AG09309 (cell line): ENCODE results near the gene ADGRL1.
A peak's percentile ranks its signal among the peaks of the same experiment; 100 is the strongest.
"Not testable (repeated sequence)": the region's sequence is repeated elsewhere in the genome, so short reads cannot be mapped to it uniquely, and the experiment has no call there.

Source experiments
- DNase-seq: peaks from one replicate; pipeline ENCODE4 v3.0.0-alpha.2; 2010; ENCODE audit warnings: low read depth
- H3K4me3 ChIP-seq: 2 replicates; pipeline ENCODE4 v1.5.1; 2011; ENCODE audit warnings: mild to moderate bottlenecking, low read depth, low read length, moderate library complexity; ENCODE audit not compliant: control insufficient read depth
- CTCF ChIP-seq: IDR thresholded peaks from 2 replicates; pipeline ENCODE4 v1.5.1; 2011; ENCODE audit warnings: mild to moderate bottlenecking, low read depth, low read length, inconsistent platforms; ENCODE audit not compliant: insufficient read depth, control insufficient read depth; ENCODE audit errors: missing control alignments

ADGRL1 gene

GRCh38 chr19:14237014-14237941 lies 31.3 kb upstream of the ADGRL1 start:
- DNase-seq: no peak
- no peak for TF ChIP-seq CTCF
- H3K4me3 ChIP-seq: no peak overlapping the region

GRCh38 chr19:14232945-14233344 lies 27.0 kb upstream of the ADGRL1 start:
- not testable (repeated sequence) for H3K4me3 ChIP-seq, DNase-seq

GRCh38 chr19:14228446-14229071 lies 22.6 kb upstream of the ADGRL1 start:
- not testable (repeated sequence) for H3K4me3 ChIP-seq, DNase-seq

GRCh38 chr19:14226498-14226897 lies 20.5 kb upstream of the ADGRL1 start:
- not testable (repeated sequence) for H3K4me3 ChIP-seq, DNase-seq

GRCh38 chr19:14222886-14223285 lies 16.9 kb upstream of the ADGRL1 start:
- no peak for DNase-seq
- H3K4me3 ChIP-seq: no peak overlapping the region
- TF ChIP-seq CTCF: no peak

- not testable (repeated sequence) for DNase-seq, H3K4me3 ChIP-seq
- TF ChIP-seq CTCF: peak; percentile 47
Measured at GRCh38 chr19:14221345-14221744, 15.4 kb upstream of the ADGRL1 start.

- H3K4me3 ChIP-seq: no peak overlapping the region
- no peak for TF ChIP-seq CTCF
- DNase-seq: no peak
Measured at GRCh38 chr19:14218620-14219330, 12.8 kb upstream of the ADGRL1 start.

GRCh38 chr19:14217886-14218285 lies 11.9 kb upstream of the ADGRL1 start:
- not testable (repeated sequence) for DNase-seq, H3K4me3 ChIP-seq
